Natural killer cell treated with Interleukin-12 subunit alpha and Interleukin-12 subunit beta and Interleukin-15 and Interleukin-18, amount 100 ng/mL, for 72 hours (primary cell): ENCODE measurements around the gene TXLNA. TPM values are rescaled to one million over a fixed set of nuclear protein-coding genes. Genes with fewer than 3 reads are reported as not detected.
A peak's percentile ranks its signal among the peaks of the same experiment; 100 is the strongest.

Experiments used
- ATAC-seq, 2 donors: fragments of 150-1000 bp; cut with Tn5 transposase in 1 of 2; sonication (Bioruptor Pico), chemical (Tn5 transposase) in 1 of 2; 2 replicates each; pipeline ENCODE4 v1.10.0; 2021
- DNase-seq: peaks from one replicate; pipeline ENCODE4 v3.0.0; 2022; ENCODE audit warnings: low spot score
- H3K27ac Mint-ChIP-seq, 2 donors: 1 replicate in 1 of 2; 2 replicates in 1 of 2; pipeline ENCODE4 v1.8.0; 2022; ENCODE audit warnings: mixed read lengths in 2 of 2, mild to moderate bottlenecking in 1 of 2, moderate library complexity in 1 of 2
- H3K27me3 Mint-ChIP-seq, 2 donors: 1 replicate in 1 of 2; 2 replicates in 1 of 2; pipeline ENCODE4 v1.8.0; 2022; ENCODE audit warnings: mixed read lengths in 2 of 2
- H3K36me3 Mint-ChIP-seq: one replicate; pipeline ENCODE4 v1.8.0; 2022; ENCODE audit warnings: mixed read lengths
- H3K4me1 Mint-ChIP-seq, 2 donors: 1 replicate in 1 of 2; 2 replicates in 1 of 2; pipeline ENCODE4 v1.8.0; 2022; ENCODE audit warnings: low read depth in 2 of 2, mixed read lengths in 2 of 2, mild to moderate bottlenecking in 1 of 2
- H3K4me3 Mint-ChIP-seq: one replicate; pipeline ENCODE4 v1.8.0; 2022; ENCODE audit warnings: mixed read lengths
- H3K9me3 Mint-ChIP-seq: 2 replicates; pipeline ENCODE4 v1.8.0; 2022; ENCODE audit warnings: mixed read lengths
- total RNA-seq, 2 donors: library from RNA; stranded (reverse); gene quantifications; one replicate each; pipeline ENCODE4 v1.2.3, GENCODE V29; 2022

Gene TXLNA
- total RNA-seq, 2 donors from 2014 or later = 101 to 118 TPM

GRCh38 chr1:32232558-32233304 lies 53.3 kb downstream of the TXLNA start:
- DNase-seq (no peak), ATAC-seq (no peak)
- no peaks in the 10 kb centered on the region for H3K27me3 Mint-ChIP-seq
- peaks cover 1 to 4% of the 10 kb centered on the region in 2 donors for H3K4me1 Mint-ChIP-seq
- H3K4me3 Mint-ChIP-seq = no peak overlapping the region
- peaks cover 10% of the 10 kb centered on the region for H3K36me3 Mint-ChIP-seq
- no peaks in the 10 kb centered on the region for H3K9me3 Mint-ChIP-seq
- H3K27ac Mint-ChIP-seq = no peak overlapping the region

- ATAC-seq = peak in 1 of 2 donors; percentile 24
- no peak for DNase-seq
- Mint-ChIP-seq H3K36me3 (peaks cover 6% of the 10 kb centered on the region), H3K4me3 (no peak overlapping the region), H3K27ac (no peak overlapping the region), H3K27me3 (no peaks in the 10 kb centered on the region), H3K9me3 (no peaks in the 10 kb centered on the region), H3K4me1 (no peaks in the 10 kb centered on the region)
Observed at GRCh38 chr1:32234792-32235191, 55.3 kb downstream of the TXLNA start.

DNA sequence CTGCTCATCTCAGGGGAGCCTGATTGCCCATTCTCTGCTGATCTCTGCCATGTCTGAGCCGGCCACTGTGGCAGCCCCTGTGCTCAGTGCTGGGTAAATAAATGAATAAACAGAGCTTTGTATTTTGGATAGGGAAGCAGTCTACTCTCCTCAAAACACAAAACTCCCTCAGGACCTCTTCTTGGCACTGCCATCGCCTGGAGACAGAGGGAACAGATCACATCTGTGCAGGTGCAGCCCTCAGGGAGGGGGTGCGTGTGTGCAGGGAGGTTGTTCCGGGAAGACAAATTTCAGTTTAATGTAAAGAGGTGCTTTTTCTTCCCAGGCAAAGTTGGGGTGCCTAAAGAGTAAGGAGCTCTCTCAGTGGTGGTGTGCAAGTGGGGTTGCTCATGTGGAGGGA lies 59.9 kb downstream of the TXLNA start:
- H3K27me3 Mint-ChIP-seq = no peaks in the 10 kb centered on the region
- ATAC-seq = no peak
- DNase-seq = no peak
- H3K36me3 Mint-ChIP-seq = no peaks in the 10 kb centered on the region
- peak overlapping the region; percentile 82 for H3K4me3 Mint-ChIP-seq
- no peaks in the 10 kb centered on the region for H3K9me3 Mint-ChIP-seq
- no peak overlapping the region for H3K27ac Mint-ChIP-seq
- peaks cover 0 to 13% of the 10 kb centered on the region in 2 donors for H3K4me1 Mint-ChIP-seq

- peaks cover 0 to 13% of the 10 kb centered on the region in 2 donors for H3K4me1 Mint-ChIP-seq
- H3K27me3 Mint-ChIP-seq = no peaks in the 10 kb centered on the region
- no peak for ATAC-seq
- no peak for DNase-seq
- H3K36me3 Mint-ChIP-seq = no peaks in the 10 kb centered on the region
- H3K27ac Mint-ChIP-seq = peak overlapping the region in 1 of 2 donors; percentile 69
- peak overlapping the region; percentile 82 for H3K4me3 Mint-ChIP-seq
- H3K9me3 Mint-ChIP-seq = no peaks in the 10 kb centered on the region
Observed at GRCh38 chr1:32239790-32240139, 60.3 kb downstream of the TXLNA start.

GRCh38 chr1:32240140-32240951 lies 60.9 kb downstream of the TXLNA start:
- no peaks in the 10 kb centered on the region for H3K9me3 Mint-ChIP-seq
- ATAC-seq (peak; percentile 69 to 74), DNase-seq (peak; percentile 72)
- peak overlapping the region in 1 of 2 donors; percentile 69 for H3K27ac Mint-ChIP-seq
- H3K4me1 Mint-ChIP-seq = peaks cover 0 to 13% of the 10 kb centered on the region in 2 donors
- H3K36me3 Mint-ChIP-seq = no peaks in the 10 kb centered on the region
- H3K4me3 Mint-ChIP-seq = peak overlapping the region; percentile 82
- H3K27me3 Mint-ChIP-seq = no peaks in the 10 kb centered on the region

GRCh38 chr1:32241001-32241763 lies 61.7 kb downstream of the TXLNA start:
- Mint-ChIP-seq H3K9me3 (no peaks in the 10 kb centered on the region), H3K27me3 (no peaks in the 10 kb centered on the region), H3K36me3 (no peaks in the 10 kb centered on the region), H3K27ac (peak overlapping the region; percentile 23 to 69), H3K4me3 (peak overlapping the region; percentile 82), H3K4me1 (peaks cover 0 to 13% of the 10 kb centered on the region in 2 donors)
- ATAC-seq = peak; percentile 81 to 86
- no peak for DNase-seq

GRCh38 chr1:32242341-32242851 lies 62.9 kb downstream of the TXLNA start:
- no peak for ATAC-seq
- no peak for DNase-seq
- no peaks in the 10 kb centered on the region for H3K36me3 Mint-ChIP-seq
- H3K27ac Mint-ChIP-seq = no peak overlapping the region
- H3K9me3 Mint-ChIP-seq = no peaks in the 10 kb centered on the region
- no peak overlapping the region for H3K4me3 Mint-ChIP-seq
- H3K4me1 Mint-ChIP-seq = peaks cover 0 to 13% of the 10 kb centered on the region in 2 donors
- no peaks in the 10 kb centered on the region for H3K27me3 Mint-ChIP-seq

DNA sequence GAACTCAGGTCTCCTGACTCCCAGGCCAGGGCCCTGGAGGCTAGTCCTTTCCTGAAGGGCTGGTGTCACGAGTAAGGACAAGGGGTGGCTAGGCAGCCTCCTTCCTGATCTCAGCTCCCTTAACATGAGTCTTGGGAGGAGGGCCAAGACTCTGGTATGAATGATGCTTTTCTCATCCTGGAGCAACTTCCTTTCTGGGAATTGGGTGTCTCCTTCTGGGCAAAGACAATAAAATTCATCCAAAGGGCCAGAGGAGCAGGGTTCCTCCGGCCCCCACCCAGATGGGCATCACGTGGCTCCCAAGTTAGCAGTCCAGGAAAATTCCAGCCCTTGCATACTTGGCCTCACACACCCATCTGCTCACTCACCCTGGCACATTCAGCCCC lies 67.4 kb downstream of the TXLNA start, which contains the start of gene FAM167B:
Gene FAM167B, plus strand, starts transcription at position 335 of the 386 bp plus-strand sequence. CDS start 200 bp downstream, outside the sequence.
- no peak for ATAC-seq
- peak within 1 kb of the TSS; percentile 91 to 98 for H3K27ac Mint-ChIP-seq
- peak within 1 kb of the TSS; percentile 98 for H3K4me3 Mint-ChIP-seq
- H3K4me1 Mint-ChIP-seq = peaks cover 34% of the 10 kb centered on the region in 2 donors
- DNase-seq = no peak
- H3K27me3 Mint-ChIP-seq = no peaks in the 10 kb centered on the region
- no peaks in the 10 kb centered on the region for H3K9me3 Mint-ChIP-seq
- peaks cover 3% of the 10 kb centered on the region for H3K36me3 Mint-ChIP-seq

DNA sequence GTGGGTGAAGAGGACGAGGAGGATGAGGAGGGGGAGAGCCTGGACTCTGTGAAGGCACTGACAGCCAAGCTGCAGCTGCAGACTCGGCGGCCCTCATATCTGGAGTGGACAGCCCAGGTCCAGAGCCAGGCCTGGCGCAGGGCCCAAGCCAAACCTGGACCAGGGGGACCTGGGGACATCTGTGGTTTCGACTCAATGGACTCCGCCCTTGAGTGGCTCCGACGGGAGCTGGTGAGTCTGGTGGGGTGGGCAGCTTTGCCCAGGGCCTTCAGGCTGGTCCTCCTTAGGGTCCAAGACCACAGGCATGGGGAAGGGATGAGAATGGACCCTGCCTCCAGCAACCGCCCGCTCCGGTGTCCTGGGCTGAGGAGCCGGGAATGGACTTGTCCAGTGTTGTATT lies 68.0 kb downstream of the TXLNA start:
- Mint-ChIP-seq H3K4me1 (peaks cover 35 to 40% of the 10 kb centered on the region in 2 donors), H3K27ac (peak overlapping the region; percentile 91 to 98), H3K4me3 (peak overlapping the region; percentile 98), H3K27me3 (no peaks in the 10 kb centered on the region), H3K9me3 (no peaks in the 10 kb centered on the region), H3K36me3 (peaks cover 4% of the 10 kb centered on the region)
- no peak for ATAC-seq
- DNase-seq = no peak

Other genes with a start within 250 kb of the TXLNA start
- gene PTP4A2, start 241.3 kb upstream of the TXLNA start, total RNA-seq = 100 to 1,000 TPM; 409 to 770 TPM
- gene KHDRBS1, start 165.8 kb upstream of the TXLNA start, total RNA-seq = 100 to 1,000 TPM; 156 TPM
- 10 to 100 TPM; 20.5 to 26.9 TPM for gene TMEM39B, start 106.7 kb upstream of the TXLNA start, total RNA-seq
- gene KPNA6, start 71.6 kb upstream of the TXLNA start, total RNA-seq = 10 to 100 TPM; 80.9 to 88.9 TPM
- gene CCDC28B, start 20.9 kb downstream of the TXLNA start, total RNA-seq = 10 to 100 TPM; 12.4 to 13.6 TPM
- 1 to 10 TPM; 1.7 to 5.0 TPM for gene IQCC, start 26.0 kb downstream of the TXLNA start, total RNA-seq
- gene DCDC2B, start 29.4 kb downstream of the TXLNA start, total RNA-seq = under 1 TPM; 0.19 to 0.22 TPM
- 10 to 100 TPM; 15.6 to 15.8 TPM for gene TMEM234, start 42.7 kb downstream of the TXLNA start, total RNA-seq
- 100 to 1,000 TPM; 220 to 244 TPM for gene EIF3I, start 42.7 kb downstream of the TXLNA start, total RNA-seq
- gene FAM167B, start 67.5 kb downstream of the TXLNA start, total RNA-seq = under 1 TPM in 1 of 2 donors, not detected in 1; 0.47 TPM
- gene LCK, start 71.6 kb downstream of the TXLNA start, total RNA-seq = 100 to 1,000 TPM in 1 of 2 donors, 10 to 100 TPM in 1; 66.4 to 140 TPM
- gene HDAC1, start 112.4 kb downstream of the TXLNA start, total RNA-seq = 100 to 1,000 TPM; 186 to 225 TPM
- 10 to 100 TPM; 11.8 to 35.9 TPM for gene MARCKSL1, start 156.6 kb downstream of the TXLNA start, total RNA-seq
- gene FAM229A, start 182.8 kb downstream of the TXLNA start, total RNA-seq = 10 to 100 TPM in 1 of 2 donors, 1 to 10 TPM in 1; 6.2 to 13.4 TPM
- under 1 TPM in 1 of 2 donors, not detected in 1; 0.36 TPM for gene TSSK3, start 182.9 kb downstream of the TXLNA start, total RNA-seq
- gene BSDC1, start 214.8 kb downstream of the TXLNA start, total RNA-seq = 10 to 100 TPM; 55.6 to 68.2 TPM